PC-9 (cell line): Measurements from ENCODE around the gene GTF2A2. TPM values are rescaled to one million over a fixed set of nuclear protein-coding genes. Genes with fewer than 3 reads are reported as not detected.

ENCODE experiments used
- BruUV-seq: library from RNA; stranded (reverse); fragments of 400-500 nt; replicated peaks from 2 replicates; lab custom pipeline; 2021; lab: Mats Ljungman, UMichigan
- CTCF ChIA-PET: fragments of 300-600 bp; sonication (Branson Sonifier 250); formaldehyde crosslinking; loops from one replicate; lab custom pipeline; 2022; ENCODE audit warnings: antibody characterized with exemption; lab: Charles Lee
- POLR2A ChIA-PET: fragments of 300-600 bp; sonication (Branson Sonifier 250); formaldehyde crosslinking; loops from one replicate; lab custom pipeline; 2022; ENCODE audit warnings: antibody characterized with exemption; ENCODE audit not compliant: unreplicated experiment; lab: Charles Lee
- DNase-seq, 2 experiments: peaks; one replicate each; pipeline versions ENCODE4 v3.0.0 to v3.0.0-alpha.2; 2015 to 2022; ENCODE audit warnings: mixed read lengths in 1 of 2
- H2AFZ ChIP-seq: fragments of 200-600 bp; sonication (generic); 2 replicates; pipeline ENCODE4 v1.8.1; 2017; ENCODE audit warnings: antibody characterized with exemption
- H3F3A ChIP-seq: fragments of 200-600 bp; sonication (generic); 2 replicates; pipeline ENCODE4 v1.8.1; 2017; ENCODE audit warnings: antibody characterized with exemption, mild to moderate bottlenecking, low read depth; ENCODE audit not compliant: insufficient read depth
- H3K27ac ChIP-seq: fragments of 200-600 bp; sonication (generic); 2 replicates; pipeline ENCODE4 v1.6.1; 2016; ENCODE audit warnings: mixed run types
- H3K27me3 ChIP-seq: fragments of 200-600 bp; sonication (generic); 2 replicates; pipeline ENCODE4 v1.6.1; 2016; ENCODE audit warnings: low read depth, mixed run types; ENCODE audit not compliant: insufficient read depth
- H3K36me3 ChIP-seq: fragments of 200-600 bp; sonication (generic); 2 replicates; pipeline ENCODE4 v1.6.1; 2016; ENCODE audit warnings: low read depth, mixed run types
- H3K4me1 ChIP-seq: fragments of 200-600 bp; sonication (generic); replicated peaks from 2 replicates; pipeline ENCODE4 v1.6.1; 2016; ENCODE audit warnings: mixed run types; ENCODE audit not compliant: insufficient read depth
- H3K4me2 ChIP-seq: fragments of 200-600 bp; sonication (generic); 2 replicates; pipeline ENCODE4 v1.6.1; 2017; ENCODE audit warnings: mixed run types
- H3K4me3 ChIP-seq: fragments of 200-600 bp; sonication (generic); 2 replicates; pipeline ENCODE4 v1.6.1; 2016; ENCODE audit warnings: mixed run types
- H3K79me2 ChIP-seq: fragments of 200-600 bp; sonication (generic); 2 replicates; pipeline ENCODE4 v1.6.1; 2017; ENCODE audit warnings: low read depth, mixed run types
- H3K9me2 ChIP-seq: fragments of 200-600 bp; sonication (generic); 2 replicates; pipeline ENCODE4 v1.8.1; 2017; ENCODE audit warnings: mild to moderate bottlenecking; ENCODE audit not compliant: insufficient read depth
- H3K9me3 ChIP-seq: fragments of 200-600 bp; sonication (generic); 2 replicates; pipeline ENCODE4 v1.8.1; 2016; ENCODE audit warnings: low read depth; ENCODE audit not compliant: insufficient read depth
- H4K20me1 ChIP-seq: fragments of 200-600 bp; sonication (generic); 2 replicates; pipeline ENCODE4 v1.8.1; 2017; ENCODE audit not compliant: insufficient read depth
- CTCF ChIP-seq: fragments of 200-600 bp; sonication (generic); conservative IDR thresholded peaks from 2 replicates; pipeline ENCODE4 v1.6.1; 2017; ENCODE audit warnings: mixed run types, antibody characterized with exemption, mild to moderate bottlenecking, moderate library complexity
- EZH2 ChIP-seq: fragments of 200-600 bp; sonication (generic); IDR thresholded peaks from 2 replicates; pipeline ENCODE4 v1.8.0; 2017; ENCODE audit warnings: antibody characterized with exemption, low read depth
- intact Hi-C: fragments of 100-400 bp; cut with micrococcal nuclease; formaldehyde crosslinking; loops from one replicate; pipeline ENCODE4 v1.10.0; 2022; ENCODE audit not compliant: unreplicated experiment
- total RNA-seq: library from RNA; stranded (reverse); gene quantifications from 2 replicates; pipeline ENCODE4 v1.2.3, GENCODE V29; 2021

GTF2A2 gene
- total RNA-seq, 1 experiment from 2014 or later, result 111 TPM

- Histone ChIP-seq H3K79me2 (no peaks in the 10 kb centered on the region), H3K9me3 (no peaks in the 10 kb centered on the region), H3K36me3 (no peaks in the 10 kb centered on the region), H3K4me3 (no peak overlapping the region), H3F3A (peaks cover 4% of the 10 kb centered on the region; the same call in 1 of the 2 replicates), H4K20me1 (no peaks in the 10 kb centered on the region), H3K4me1 (peaks cover 29% of the 10 kb centered on the region), H3K27me3 (no peaks in the 10 kb centered on the region), H2AFZ (no peak overlapping the region), H3K27ac (no peak overlapping the region), H3K9me2 (no peaks in the 10 kb centered on the region), H3K4me2 (no peak overlapping the region)
- TF ChIP-seq CTCF (no peak), EZH2 (no peak)
- ChIA-PET CTCF (interaction anchor here (0.7 to 1.9 kb wide), 2 partner anchors 83 to 1406 kb away, joined by 3 to 12 read pairs; no protein-coding TSS in a partner anchor), POLR2A (no interaction called here)
- DNase-seq, result no peak
- no TSS peak for BruUV-seq
- intact Hi-C loops, result loop anchor here (1.0 kb wide), 1 partner anchor 83 kb away; no protein-coding TSS in a partner anchor
Observed at GRCh38 chr15:59615661-59616060, 41.7 kb downstream of the GTF2A2 start.

- H4K20me1 ChIP-seq, result no peaks in the 10 kb centered on the region
- POLR2A ChIA-PET, result no interaction called here
- H2AFZ ChIP-seq, result no peak overlapping the region
- H3K36me3 ChIP-seq, result no peaks in the 10 kb centered on the region
- H3F3A ChIP-seq, result peaks cover 4% of the 10 kb centered on the region; the same call in 1 of the 2 replicates
- no peaks in the 10 kb centered on the region for H3K9me3 ChIP-seq
- no TSS peak for BruUV-seq
- no peaks in the 10 kb centered on the region for H3K79me2 ChIP-seq
- no peaks in the 10 kb centered on the region for H3K27me3 ChIP-seq
- no peak overlapping the region for H3K4me2 ChIP-seq
- H3K27ac ChIP-seq, result no peak overlapping the region
- intact Hi-C loops, result no loop called here
- H3K4me1 ChIP-seq, result peaks cover 29% of the 10 kb centered on the region
- no peaks in the 10 kb centered on the region for H3K9me2 ChIP-seq
- TF ChIP-seq CTCF (no peak), EZH2 (no peak)
- H3K4me3 ChIP-seq, result no peak overlapping the region
- CTCF ChIA-PET, result no interaction called here
- no peak for DNase-seq
Observed at GRCh38 chr15:59614153-59614552, 43.2 kb downstream of the GTF2A2 start.

DNA sequence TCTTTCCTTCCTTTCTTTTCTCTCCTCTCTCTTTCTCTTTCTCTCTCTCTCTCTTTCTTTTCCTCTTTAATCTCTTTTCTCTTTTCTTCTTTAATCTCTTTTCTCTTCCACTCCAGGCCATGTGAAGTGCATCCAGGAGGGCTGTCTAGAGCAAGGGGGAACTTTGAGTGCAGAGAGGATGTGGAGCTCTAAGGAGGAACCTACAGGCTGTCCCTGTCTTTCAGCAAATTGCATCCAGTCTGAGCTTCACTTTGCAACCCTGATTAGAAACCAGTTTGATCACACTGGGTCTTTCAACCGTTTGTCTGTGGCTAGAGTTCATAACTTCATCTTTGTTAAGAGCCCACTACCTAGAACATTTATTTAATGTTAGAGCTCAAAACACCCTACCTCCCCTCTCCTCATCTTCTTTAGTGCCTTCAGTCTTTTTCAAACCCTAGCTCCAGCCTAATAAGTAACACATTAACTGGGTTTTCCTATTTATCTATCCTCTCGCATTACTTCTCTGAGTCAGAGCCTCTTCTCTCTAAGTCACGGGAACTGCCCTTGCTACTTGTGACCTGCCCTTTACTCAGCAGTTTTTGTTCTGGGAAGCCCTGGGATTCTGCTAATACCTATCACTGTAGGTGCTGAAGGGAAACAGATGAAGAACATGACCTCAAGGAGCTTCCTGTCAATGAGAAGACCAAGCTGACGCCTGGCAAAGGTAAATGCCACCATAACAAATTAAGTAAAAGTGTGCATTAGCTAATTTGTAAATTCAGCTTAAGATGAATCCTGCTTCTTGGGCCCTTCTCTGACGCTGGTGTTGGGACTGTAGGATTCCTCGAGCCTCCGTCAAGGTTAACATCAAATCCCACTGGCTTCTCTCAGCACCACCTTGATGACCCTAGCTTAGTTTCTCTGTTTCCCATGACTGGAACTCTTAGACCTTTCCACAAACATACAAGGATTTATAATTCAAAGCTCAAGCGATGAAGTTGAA is 45.7 kb downstream of the GTF2A2 start, which contains the start of gene GCNT3:
GCNT3 (plus strand) TSS at position 508 of the 985 bp plus-strand sequence. CDS start 6,456 bp downstream, outside the sequence.
- H3K4me3 ChIP-seq, result no peak within 1 kb of the TSS; the same call in 1 of the 2 replicates
- POLR2A ChIA-PET, result no interaction called here
- H3K4me1 ChIP-seq, result peaks cover 28% of the 10 kb centered on the region
- peak within 1 kb of the TSS; percentile 75 for H3K27ac ChIP-seq
- CTCF ChIA-PET, result interaction anchor here (0.5 to 1.4 kb wide), 2 partner anchors 60 to 79 kb away, joined by 3 read pairs; no protein-coding TSS in a partner anchor
- no peaks in the 10 kb centered on the region for H3K36me3 ChIP-seq
- H3F3A ChIP-seq, result peaks cover 4% of the 10 kb centered on the region; the same call in 1 of the 2 replicates
- H3K4me2 ChIP-seq, result peak within 1 kb of the TSS; percentile 62
- H3K9me2 ChIP-seq, result no peaks in the 10 kb centered on the region
- H2AFZ ChIP-seq, result no peak within 1 kb of the TSS
- intact Hi-C loops, result no loop called here
- no peaks in the 10 kb centered on the region for H3K79me2 ChIP-seq
- BruUV-seq, result no TSS peak
- no peaks in the 10 kb centered on the region for H3K9me3 ChIP-seq
- H3K27me3 ChIP-seq, result no peaks in the 10 kb centered on the region
- peak in 1 of 2 experiments; percentile 60 for DNase-seq
- no peaks in the 10 kb centered on the region for H4K20me1 ChIP-seq
- TF ChIP-seq CTCF, result no peak
- no peak for TF ChIP-seq EZH2
